ENCODE results near the gene LAS1L.
"Not testable (repeated sequence)": the region's sequence is repeated elsewhere in the genome, so short reads cannot be mapped to it uniquely, and the experiment has no call there.

DNA sequence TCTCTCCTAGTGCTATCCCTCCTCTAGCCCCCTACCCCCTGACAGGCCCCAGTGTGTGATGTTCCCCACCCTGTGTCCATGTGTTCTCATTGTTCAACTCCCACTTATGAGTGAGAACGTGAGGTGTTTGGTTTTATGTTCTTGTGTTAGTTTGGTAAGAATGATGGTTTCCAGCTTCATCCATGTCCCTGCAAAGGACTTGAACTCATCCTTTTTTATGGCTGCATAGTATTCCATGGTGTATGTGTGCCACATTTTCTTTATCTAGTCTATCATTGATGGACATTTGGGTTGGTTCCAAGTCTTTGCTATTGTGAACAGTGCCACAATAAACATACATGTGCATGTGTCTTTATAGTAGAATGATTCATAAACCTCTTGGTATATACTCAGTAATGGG is 28.3 kb upstream of the LAS1L start:
- TF ChIP-seq, protein P1, sequence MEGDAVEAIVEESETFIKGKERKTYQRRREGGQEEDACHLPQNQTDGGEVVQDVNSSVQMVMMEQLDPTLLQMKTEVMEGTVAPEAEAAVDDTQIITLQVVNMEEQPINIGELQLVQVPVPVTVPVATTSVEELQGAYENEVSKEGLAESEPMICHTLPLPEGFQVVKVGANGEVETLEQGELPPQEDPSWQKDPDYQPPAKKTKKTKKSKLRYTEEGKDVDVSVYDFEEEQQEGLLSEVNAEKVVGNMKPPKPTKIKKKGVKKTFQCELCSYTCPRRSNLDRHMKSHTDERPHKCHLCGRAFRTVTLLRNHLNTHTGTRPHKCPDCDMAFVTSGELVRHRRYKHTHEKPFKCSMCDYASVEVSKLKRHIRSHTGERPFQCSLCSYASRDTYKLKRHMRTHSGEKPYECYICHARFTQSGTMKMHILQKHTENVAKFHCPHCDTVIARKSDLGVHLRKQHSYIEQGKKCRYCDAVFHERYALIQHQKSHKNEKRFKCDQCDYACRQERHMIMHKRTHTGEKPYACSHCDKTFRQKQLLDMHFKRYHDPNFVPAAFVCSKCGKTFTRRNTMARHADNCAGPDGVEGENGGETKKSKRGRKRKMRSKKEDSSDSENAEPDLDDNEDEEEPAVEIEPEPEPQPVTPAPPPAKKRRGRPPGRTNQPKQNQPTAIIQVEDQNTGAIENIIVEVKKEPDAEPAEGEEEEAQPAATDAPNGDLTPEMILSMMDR (IDR thresholded peaks at IDR 0.05; ENCODE audit: low read depth, low read length, poor library complexity, severe bottlenecking): not testable (repeated sequence)
- not testable (repeated sequence) for TF ChIP-seq EZH2phosphoT487 (IDR thresholded peaks at IDR 0.05; ENCODE audit: borderline replicate concordance, low read length)
